SK-N-SH (cell line): Measurements from ENCODE around the gene SMIM29.
A peak's percentile ranks its signal among the peaks of the same experiment; 100 is the strongest.

Experiments
- CHD2 ChIP-seq: fragments of 150-350 bp; IDR thresholded peaks from 2 replicates; pipeline ENCODE4 v1.6.1; 2018; ENCODE audit warnings: low read length; ENCODE audit not compliant: partially characterized antibody
- CTCF ChIP-seq: fragments of 200-600 bp; sonication (generic); IDR thresholded peaks from 2 replicates; pipeline ENCODE4 v1.6.1; 2017; ENCODE audit warnings: antibody characterized with exemption, mild to moderate bottlenecking, moderate library complexity
- EZH2phosphoT487 ChIP-seq: fragments of 200-600 bp; sonication (generic); IDR thresholded peaks from 2 replicates; pipeline ENCODE4 v1.6.1; 2017; ENCODE audit warnings: low read depth, mixed run types, mild to moderate bottlenecking, antibody characterized with exemption, moderate library complexity, borderline replicate concordance
- FOSL2 ChIP-seq: IDR thresholded peaks from 2 replicates; pipeline ENCODE4 v1.4.0; 2012; ENCODE audit warnings: low read depth, mild to moderate bottlenecking, moderate library complexity, borderline replicate concordance
- RAD21 ChIP-seq: IDR thresholded peaks from 2 replicates; pipeline ENCODE4 v1.6.1; 2012; ENCODE audit warnings: mild to moderate bottlenecking, low read length
- TEAD4 ChIP-seq: IDR thresholded peaks from 2 replicates; pipeline ENCODE4 v1.4.0; 2012; ENCODE audit warnings: mild to moderate bottlenecking, borderline replicate concordance; ENCODE audit not compliant: insufficient read depth
- TF ChIP-seq, protein P1 (sequence below): IDR thresholded peaks from 2 replicates; pipeline ENCODE4 v1.4.0; 2012; ENCODE audit warnings: low read depth

DNA sequence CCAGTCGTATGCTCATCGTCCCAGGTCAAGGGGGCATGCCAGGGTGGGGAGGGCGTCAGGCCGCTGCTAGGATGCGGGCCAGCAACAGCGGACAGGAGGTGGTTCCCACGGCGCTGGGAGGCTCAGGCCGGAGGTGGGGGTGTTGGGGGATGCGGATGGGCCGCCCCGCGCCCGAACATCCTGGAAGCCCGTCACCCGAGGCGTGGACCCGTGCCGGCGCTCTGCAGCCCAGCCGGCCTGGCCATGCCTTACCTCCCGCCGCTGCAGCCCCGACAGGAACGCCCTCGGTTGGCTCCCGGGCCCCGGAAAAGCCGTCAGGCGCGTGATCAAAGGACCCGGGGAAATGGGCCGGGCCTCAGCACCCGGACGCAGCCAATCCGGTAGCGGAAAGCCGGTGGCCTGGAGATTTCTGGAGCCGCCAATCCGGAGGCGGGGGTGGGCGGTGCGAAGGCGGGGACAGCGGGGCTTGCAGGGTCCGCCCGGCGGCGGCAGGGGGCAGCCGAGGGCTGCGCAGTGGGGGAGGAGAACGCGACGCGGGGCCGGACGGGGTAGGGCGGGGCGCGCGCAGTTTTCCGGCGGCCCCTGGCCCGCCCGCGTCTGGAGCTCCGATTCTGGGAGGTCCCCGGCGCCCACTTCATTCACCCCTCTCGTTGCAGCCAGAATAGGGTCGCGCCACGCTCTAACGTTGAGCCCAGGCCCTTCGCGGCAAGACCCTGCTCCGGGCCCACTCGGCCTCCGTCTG lies at the start of gene SMIM29:
- TF ChIP-seq CTCF (peak; percentile 77), TEAD4 (no peak), RAD21 (peak; percentile 79), FOSL2 (no peak), EZH2phosphoT487 (no peak), CHD2 (no peak)
- TF ChIP-seq, protein P1, sequence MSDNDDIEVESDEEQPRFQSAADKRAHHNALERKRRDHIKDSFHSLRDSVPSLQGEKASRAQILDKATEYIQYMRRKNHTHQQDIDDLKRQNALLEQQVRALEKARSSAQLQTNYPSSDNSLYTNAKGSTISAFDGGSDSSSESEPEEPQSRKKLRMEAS = no peak
